Measurements from ENCODE around the gene C1orf167.

C1orf167 gene

DNA sequence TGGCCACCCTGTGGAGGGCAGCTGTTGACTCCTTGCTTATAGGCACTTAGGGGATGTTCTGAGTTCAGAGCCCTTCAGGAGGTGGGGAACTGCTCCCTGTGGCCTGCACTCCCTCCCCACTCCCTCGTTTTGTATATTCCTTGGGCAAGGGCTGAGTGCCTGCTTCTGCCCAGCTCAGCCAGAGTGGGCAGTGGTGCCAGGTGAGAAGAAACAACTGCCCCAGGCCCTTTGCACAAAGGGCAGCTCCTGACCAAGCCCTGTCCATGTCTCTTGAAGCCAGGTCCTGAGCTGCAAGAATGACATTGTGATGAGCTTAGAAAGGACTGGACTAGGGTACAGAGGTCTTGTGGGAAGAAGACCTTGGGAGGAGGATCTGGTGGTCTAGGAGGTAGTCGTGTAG lies 23.9 kb upstream of the C1orf167 start:
- DNase-seq: no peak

- no peak for DNase-seq
Measured at GRCh38 chr1:11738783-11739182, 23.2 kb upstream of the C1orf167 start.

GRCh38 chr1:11740258-11741192 lies 21.5 kb upstream of the C1orf167 start:
- no peak for DNase-seq

GRCh38 chr1:11741482-11741881 lies 20.5 kb upstream of the C1orf167 start:
- DNase-seq: no peak

GRCh38 chr1:11741919-11742558 lies 20.0 kb upstream of the C1orf167 start:
- DNase-seq: no peak

DNA sequence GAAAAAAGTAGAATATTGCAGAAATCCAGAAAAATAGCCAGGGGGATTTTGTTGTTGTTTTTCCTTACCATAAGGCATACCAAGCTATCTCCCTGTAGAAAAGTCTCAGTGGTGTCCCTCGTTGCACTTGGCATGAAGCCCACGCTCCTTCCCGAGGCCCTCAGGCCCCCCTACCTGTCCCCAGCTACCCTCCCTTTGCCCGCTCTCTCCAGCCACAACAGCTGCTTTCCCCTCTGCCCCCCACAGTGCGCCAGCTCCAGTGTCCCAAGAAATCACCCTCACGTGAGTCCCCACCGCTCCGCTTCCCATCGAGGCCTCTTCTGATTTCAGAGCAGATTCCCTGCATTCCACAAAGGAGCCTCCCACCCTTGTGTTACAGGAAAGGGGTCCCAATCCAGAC lies 17.7 kb upstream of the C1orf167 start:
- DNase-seq: no peak

DNA sequence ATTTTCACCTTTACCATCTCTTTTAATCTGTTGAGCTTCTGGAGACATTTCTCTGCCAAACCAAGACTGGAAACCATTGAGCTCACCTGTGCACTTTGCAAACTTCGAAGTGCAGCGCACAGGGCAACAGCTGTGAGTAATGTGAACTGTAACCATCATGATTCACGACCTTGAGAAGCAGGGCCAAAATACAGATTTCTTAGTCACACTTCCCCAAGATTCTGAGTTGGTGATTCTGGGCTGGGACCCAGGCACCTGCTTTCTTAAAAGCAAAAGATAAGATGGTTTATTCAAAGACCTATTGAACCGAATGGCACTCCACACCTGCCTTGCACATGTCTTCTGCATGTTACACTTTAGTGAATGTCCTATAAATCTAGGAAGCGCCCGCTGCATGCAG lies 15.9 kb upstream of the C1orf167 start:
- no peak for DNase-seq

- no peak for DNase-seq
Measured at GRCh38 chr1:11746795-11747487, 15.1 kb upstream of the C1orf167 start.

DNA sequence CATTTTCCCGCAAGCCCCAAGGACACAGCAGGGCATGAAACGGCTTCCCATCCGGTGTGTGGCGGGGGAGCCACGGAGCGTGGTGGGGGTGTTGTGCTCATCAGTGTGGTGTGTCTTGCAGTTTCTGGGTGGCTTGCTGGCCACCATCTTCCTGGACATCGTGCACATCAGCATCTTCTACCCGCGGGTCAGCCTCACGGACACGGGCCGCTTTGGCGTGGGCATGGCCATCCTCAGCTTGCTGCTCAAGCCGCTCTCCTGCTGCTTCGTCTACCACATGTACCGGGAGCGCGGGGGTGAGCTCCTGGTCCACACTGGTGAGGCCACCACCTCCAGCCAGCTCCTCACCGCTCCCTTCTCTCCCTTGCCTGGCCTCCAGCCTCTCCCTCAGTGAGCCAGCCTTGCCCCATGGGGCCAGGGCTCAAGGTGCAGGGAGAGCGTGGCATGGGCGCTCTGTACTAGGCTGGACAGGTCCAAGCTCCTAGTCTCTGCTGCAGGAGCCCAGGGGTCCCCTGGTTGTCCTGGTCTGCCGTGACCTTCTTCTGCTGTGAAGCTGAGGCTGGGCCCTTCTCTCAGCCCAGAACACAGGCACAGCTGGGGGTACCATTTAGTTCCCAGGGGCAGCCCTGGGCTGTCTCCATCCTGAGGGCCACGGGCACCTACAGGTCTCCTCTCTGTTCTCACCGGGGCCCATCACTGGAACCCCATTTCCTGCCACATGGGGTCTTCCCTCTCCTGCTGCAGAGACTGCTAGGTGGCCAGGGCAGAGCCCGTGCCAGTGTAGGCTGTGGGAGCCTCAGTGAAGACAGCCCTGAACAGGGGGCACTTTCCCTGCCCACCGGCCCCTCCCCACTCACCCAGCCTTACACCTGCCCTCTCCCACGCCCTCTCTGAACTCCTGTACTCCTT lies 13.4 kb upstream of the C1orf167 start:
- no peak for DNase-seq

DNA sequence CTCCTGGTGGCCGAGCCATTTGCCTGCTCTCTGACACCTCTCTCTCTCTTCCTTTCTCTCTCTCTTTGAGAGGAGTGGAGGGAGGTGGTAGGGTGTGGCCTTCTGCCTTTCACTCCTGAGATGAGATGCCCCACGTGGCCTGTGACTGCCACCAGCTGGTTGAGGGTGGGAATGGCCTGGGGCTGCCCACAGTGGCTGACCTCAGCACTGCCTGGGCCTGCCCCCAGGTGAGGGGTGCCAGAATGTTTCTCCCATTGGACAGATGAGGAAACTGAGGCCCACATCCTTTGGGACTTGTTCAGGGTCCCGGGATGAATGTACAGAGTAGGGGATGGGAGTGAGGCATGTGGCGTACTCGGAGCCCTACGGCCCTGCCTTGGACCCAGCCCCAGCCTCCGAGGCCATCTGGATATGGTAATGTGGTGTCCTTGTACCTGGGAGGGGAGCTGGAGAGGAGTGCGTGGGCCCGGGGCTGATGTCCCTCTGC lies 12.7 kb upstream of the C1orf167 start:
- DNase-seq: peak; percentile 59

DNA sequence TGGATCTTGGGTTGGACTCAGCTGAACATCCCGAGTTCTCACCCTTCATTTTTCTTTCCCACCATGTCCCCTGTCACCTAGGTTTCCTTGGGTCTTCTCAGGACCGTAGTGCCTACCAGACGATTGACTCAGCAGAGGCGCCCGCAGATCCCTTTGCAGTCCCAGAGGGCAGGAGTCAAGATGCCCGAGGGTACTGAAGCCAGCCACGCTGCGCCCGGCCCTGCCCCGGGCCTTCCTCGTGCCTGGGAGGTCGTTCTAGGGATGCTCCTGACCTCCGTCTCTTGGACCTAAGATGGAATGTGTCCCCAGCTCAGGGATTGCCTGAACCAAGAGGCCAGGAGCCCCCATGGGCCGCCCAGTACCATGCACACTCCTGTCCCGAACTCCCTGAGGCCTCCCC lies 12.0 kb upstream of the C1orf167 start:
- no peak for DNase-seq

DNA sequence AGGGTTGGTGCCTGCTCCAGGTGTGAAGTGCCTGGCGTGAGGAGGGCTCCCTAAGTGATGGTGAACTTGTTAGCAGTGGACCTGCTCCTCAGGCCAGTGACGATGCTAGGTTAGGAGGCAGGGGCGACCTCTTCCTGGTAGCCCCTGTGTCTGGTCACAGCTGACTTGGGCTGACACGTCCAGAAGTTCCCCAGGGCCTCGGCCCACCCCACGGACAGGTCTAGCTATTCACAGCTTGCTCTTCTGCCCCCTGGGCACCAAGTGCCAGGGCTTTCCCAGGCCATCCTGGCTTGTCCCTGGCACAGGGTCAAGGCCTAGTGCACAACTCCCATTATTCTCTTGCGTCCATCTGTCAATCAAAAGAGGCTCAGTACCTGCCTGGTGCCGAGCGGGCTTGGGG lies 10.9 kb upstream of the C1orf167 start:
- no peak for DNase-seq

- no peak for DNase-seq
Measured at GRCh38 chr1:11752359-11753088, 9.5 kb upstream of the C1orf167 start.

- no peak for DNase-seq
Measured at GRCh38 chr1:11753555-11754208, 8.3 kb upstream of the C1orf167 start.

- no peak for DNase-seq
Measured at GRCh38 chr1:11757047-11757446, 4.9 kb upstream of the C1orf167 start.

DNA sequence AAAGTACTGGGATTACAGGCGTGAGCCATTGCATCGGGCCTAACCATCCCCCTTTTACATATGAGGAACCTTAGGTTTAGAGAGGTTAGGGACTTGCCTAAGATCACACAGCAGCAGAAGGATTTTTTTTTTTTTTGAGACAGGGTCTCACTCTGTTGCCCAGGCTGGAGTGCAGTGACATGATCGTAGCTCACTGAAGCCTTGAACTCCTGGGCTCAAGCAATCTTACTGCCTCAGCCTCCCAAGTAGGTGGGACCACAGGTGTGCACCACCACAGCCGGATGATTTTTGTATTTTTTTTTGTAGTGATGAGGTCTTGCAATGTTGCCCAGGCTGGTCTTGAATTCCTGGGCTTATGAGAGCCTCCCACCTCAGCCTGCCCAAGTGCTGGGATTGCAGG lies 2.2 kb upstream of the C1orf167 start:
- DNase-seq: no peak

- no peak for DNase-seq
Measured at GRCh38 chr1:11761285-11761684, 708 bp upstream of the C1orf167 start.

- DNase-seq: no peak
Measured at GRCh38 chr1:11764115-11764514, 2.1 kb downstream of the C1orf167 start.

DNA sequence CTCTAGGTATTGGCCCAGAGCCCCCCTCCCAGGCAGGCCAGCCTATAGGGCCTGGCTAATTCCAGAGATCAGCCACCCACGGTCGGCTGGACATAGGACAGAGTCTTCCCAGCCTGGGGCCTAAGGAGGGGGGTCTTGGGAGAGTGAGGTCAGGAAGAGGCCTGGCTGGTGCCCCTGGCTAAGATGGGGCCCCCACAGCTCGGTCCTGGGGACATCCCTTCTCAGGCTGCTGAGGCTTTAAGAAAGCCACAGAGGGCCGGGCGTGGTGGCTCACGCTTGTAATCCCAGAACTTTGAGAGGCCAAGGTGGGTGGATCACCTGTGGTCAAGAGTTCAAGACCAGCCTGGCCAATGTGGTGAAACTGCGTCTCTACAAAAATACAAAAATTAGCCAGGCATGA lies 2.5 kb downstream of the C1orf167 start:
- DNase-seq: no peak

- no peak for DNase-seq
Measured at GRCh38 chr1:11765661-11766428, 3.9 kb downstream of the C1orf167 start.

- DNase-seq: no peak
Measured at GRCh38 chr1:11766429-11766776, 4.4 kb downstream of the C1orf167 start.

Data from stimulated activated CD4-positive, alpha-beta T cell treated with anti-CD3 and anti-CD28 coated beads, Interleukin-1b, Interleukin-23, amount 100 ng/mL, for 48 hours (primary cell).